Left colon (tissue), 2 donors: ENCODE measurements around the gene RNASE11. TPM values are rescaled to one million over a fixed set of nuclear protein-coding genes. Genes with fewer than 3 reads are reported as not detected.
"Not testable (repeated sequence)": the region's sequence is repeated elsewhere in the genome, so short reads cannot be mapped to it uniquely, and the experiment has no call there.

Source experiments
- ATAC-seq: fragments of 200-7000 bp; cut with Tn5 transposase; one replicate; pipeline ENCODE4 v1.9.1; 2020; ENCODE audit warnings: mild to moderate bottlenecking, moderate library complexity
- DNase-seq, 2 donors: peaks; one replicate each; pipeline ENCODE4 v3.0.0-alpha.2; 2020
- intact Hi-C, 2 donors: fragments of 100-400 bp; cut with DNase I in 1 of 2; cut with micrococcal nuclease in 1 of 2; formaldehyde crosslinking; loops; one replicate each; pipeline versions ENCODE4 v1.11.2 to v1.14.0; 2022; cut with DNase I, micrococcal nuclease
- total RNA-seq, 2 donors: library from RNA; stranded (reverse); fragmentation: NEBNext Ultra II Directional; extraction: Animal tissue kit (Norgen Biotek cat#: 25700); gene quantifications; one replicate each; pipeline ENCODE4 v1.2.1, GENCODE V29; 2021
- donor health status: DM: no; HTN: no; CAD: no.
- donor health status: DM: yes; HTN: yes; CAD: no.

The RNASE11 gene
- total RNA-seq, 2 donors from 2014 or later: not detected

DNA sequence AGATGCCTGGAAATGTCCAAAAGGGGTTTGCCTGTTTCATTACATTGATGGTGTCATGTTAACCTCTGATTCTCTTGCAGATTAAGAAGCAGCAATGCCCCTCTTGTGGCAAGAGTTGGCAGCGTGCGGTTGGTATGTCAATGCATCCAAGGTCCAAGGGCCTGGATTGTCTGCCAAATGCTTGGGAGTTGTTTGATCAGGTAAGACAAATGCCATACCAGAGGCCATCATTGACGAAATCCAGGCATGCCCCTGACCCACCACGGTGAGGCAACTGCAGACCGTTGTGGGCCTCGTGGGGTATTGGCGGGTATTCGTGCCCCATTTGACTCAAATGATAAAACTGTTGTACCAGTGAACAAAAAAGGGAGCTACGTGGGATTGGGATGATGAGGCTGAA lies 14.8 kb upstream of the RNASE11 start:
- intact Hi-C loops: loop anchor here in 1 of 2 donors (10.0 kb wide), 1 partner anchor 188 kb away; the partner anchor contains the start of gene TEP1
- no peak for ATAC-seq
- no peak for DNase-seq

DNA sequence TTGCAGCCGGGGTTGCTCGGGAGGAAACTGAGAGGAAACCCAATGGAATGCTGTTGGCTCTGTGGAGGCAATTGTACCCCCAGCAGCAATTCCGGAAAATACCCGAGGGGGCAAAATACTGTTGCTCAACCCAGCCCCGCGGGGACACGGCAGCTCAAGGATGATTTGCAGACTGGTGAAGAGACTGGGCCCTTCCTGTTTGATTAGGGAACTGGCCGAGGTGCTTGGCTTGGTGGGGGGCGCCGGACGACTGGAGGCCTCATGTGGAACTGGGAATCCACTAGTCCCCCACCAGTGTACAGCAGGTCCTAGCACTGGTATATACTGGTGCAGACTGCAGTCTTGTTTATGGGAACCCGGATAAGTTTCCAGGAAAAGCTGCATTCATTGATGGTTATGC lies 13.7 kb upstream of the RNASE11 start:
- intact Hi-C loops: loop anchor here in 1 of 2 donors (10.0 kb wide), 1 partner anchor 187 kb away; the partner anchor contains the start of gene TEP1
- no peak for DNase-seq
- ATAC-seq: no peak

DNA sequence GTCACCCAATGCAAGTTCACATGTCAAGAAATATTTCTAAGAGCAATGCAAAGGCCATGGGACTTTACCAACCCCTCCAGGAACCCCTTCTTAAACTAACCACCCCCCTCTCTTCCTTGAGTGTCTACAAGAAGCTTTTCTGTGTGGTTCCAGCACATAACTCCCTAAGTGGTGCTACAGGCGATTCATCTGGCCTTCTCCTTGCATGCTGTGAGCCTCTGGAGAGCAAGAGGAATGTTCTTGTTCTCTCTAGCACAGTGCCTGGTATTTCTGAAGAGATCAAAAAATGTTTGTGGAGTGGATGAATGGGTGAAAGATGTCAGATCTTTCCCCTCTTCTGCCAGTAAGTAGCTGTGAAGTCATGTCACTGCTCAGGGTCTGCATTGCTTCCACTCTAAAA lies 9.3 kb upstream of the RNASE11 start:
- ATAC-seq: no peak
- intact Hi-C loops: no loop called here
- DNase-seq: no peak

DNA sequence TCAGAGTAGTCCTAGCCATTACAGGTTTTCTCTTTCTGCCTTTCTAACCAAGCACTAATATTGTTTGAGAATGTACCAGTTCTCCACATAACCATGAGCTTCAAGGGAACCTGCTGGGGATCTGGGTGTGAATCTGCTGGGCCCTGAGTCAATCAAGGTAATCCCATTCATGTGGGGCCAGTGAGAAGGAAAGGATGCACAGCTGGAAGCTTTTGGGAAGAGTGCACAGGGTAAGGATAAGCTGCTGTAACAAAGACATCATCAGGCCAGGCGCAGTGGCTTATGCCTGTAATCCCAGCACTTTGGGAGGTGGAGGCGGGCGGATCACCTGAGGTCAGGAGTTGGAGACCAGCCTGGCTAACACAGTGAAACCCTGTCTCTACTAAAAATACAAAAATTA lies 7.9 kb upstream of the RNASE11 start:
- DNase-seq, ATAC-seq, intact Hi-C loops: not testable (repeated sequence)

DNA sequence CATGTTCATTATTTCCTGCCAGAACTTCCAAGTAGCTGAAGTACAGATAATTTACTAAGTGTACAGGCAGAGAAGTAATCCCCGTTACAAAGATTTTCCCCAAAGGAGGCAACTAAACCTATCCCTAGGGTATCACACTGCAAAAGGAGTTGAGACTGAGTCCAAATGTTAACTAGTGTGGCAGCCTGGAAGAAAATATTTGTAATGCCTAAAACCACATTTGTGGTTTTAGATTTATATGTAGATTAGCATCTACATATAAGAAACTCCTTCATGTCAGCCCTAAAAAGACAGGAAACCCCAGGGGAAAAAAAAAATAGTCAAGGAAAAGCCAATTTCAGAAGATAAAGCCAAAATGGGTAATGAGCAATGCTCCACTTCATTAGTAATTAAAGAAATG lies 4.8 kb upstream of the RNASE11 start:
- intact Hi-C loops: no loop called here
- ATAC-seq (no peak), DNase-seq (no peak)

DNA sequence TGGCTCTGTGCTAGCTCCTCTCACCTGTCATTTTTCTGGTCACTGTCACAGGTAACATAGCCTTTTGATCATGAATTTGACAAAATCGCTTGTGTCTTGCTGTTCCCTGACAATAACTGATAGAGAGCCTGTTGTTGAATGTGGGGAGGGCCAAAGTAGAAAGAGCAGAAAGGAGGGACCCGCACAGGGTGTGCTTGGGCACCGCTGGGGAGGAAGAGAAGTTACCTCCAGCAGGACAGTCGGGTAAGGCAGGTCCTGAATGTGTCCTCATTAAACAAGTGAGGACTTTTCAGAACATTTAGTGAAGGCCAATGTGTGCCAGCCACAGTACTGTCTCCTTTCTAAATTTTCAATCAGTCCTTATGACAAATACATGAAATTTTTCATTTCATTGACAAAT lies 3.4 kb upstream of the RNASE11 start, which contains the start of gene RNASE12:
Gene RNASE12, minus strand, starts transcription at position 142 of the 400 bp plus-strand sequence. CDS start 653 bp downstream, outside the sequence.
- intact Hi-C loops: no loop called here
- ATAC-seq: no peak
- DNase-seq: no peak

DNA sequence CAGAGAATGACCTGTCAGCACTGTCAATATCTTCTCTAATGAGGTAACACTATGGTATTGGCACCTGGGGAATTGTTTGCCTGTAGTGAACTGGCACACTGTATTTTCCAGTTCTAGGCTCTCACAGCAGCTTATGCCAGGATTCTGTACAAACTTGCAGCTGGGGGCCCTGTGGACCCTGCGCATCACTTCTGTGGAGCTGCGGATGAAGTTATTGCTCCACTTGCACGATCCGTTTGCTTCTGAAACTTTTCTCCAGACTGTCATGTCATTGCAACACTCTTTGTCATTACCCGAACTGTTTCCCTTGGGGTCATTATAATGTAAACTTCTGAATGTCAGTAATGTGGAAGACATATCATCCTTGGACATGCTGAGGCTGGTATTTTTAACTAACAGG lies 3.9 kb downstream of the RNASE11 start:
- no peak for ATAC-seq
- intact Hi-C loops: no loop called here

DNA sequence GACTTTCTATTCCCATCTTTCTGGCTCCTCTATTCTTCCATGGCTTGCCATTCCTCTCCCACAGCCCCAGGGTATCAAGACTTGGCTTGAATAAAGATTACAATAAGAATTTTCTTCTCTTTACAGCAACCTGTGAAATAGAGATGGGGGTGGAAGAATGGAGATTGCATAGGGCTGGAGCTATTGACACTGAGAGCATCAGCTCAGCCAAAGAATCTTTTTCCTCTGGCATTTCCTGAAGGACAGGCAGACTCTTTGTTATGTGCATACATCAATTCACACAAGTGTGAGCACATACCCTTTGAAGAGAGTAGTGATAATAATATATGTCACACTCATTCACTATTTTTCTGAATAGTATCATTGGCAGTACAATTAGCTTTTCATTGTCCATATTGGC lies 4.7 kb downstream of the RNASE11 start:
- intact Hi-C loops: no loop called here

More for the DNA sequence above, 3.9 kb downstream of the RNASE11 start:
- no peak for DNase-seq

DNA sequence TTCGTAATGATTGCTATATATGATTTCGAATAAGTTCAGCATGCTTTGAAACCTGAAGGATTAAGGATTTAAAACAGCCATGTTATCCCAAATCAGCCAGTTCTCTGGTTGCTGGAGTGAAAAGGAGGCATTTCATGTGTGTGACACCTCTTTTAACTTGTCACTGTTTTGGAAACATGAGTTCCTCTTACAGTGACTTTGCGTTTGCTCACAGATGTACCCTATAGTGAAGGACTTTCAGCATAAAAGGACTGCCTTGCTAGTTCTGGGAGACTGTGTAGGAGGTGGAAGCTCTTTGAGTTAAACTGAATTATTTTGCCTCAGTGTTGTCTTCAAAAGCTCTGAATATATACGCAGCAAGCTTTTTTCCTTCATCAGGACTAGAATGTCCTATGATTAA lies 7.6 kb downstream of the RNASE11 start:
- ATAC-seq (no peak), DNase-seq (no peak)
- intact Hi-C loops: no loop called here

More for the DNA sequence above, 4.7 kb downstream of the RNASE11 start:
- ATAC-seq (no peak), DNase-seq (no peak)

DNA sequence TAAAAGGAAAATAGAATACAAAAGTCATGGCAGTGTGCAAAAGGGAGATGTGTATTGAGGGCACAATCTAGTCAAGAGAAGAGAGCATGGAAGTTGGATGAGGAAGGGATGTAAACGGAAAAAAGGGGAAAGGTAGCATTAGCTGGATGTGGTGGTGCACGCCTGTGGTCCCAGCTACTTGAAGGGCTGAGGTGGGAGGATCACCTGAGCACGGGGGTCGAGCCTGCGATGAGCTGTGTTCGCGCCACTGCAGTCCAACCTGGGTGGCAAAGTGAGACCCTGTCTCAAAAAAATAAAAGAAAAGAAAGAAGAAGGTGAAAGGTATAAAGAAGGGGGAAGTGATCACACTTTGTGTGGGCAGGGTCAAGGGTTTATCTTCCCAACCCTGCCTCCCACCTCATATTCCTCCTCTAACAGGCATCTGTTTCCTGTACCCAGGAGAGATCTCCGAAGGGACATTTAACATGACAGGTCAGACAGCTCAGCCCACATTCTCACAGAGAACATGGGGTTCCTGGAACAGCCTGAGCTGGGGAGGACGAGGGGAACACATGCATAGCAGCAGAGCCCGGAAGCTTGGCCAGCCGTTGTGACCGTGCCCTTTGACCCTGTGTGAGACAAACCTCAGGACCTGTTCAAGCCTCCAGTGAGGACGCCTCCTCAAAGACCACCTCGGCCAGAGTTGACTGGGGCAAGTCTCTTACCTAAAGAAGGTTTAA lies 8.9 kb downstream of the RNASE11 start:
- ATAC-seq (no peak), DNase-seq (no peak)
- intact Hi-C loops: no loop called here

DNA sequence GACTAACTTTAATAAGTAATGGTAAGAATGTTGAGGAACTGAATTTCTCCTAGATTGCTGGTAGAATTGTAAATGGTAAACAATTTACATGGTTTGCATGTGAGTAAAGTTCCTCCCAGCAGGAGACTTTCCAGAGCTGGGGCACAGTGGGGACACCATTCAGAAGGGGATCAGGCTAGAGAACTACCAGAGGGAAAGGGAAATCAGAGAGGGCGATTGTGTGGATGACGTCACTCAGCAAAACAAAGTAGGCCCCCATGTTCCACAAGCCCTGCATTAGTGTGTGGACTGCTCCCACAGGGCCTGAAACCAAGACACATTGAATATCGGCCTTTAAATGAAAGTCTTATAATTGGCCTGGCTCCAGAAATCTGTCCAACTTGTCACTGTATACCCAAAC lies 9.5 kb downstream of the RNASE11 start:
- intact Hi-C loops: no loop called here
- ATAC-seq (no peak), DNase-seq (no peak)

DNA sequence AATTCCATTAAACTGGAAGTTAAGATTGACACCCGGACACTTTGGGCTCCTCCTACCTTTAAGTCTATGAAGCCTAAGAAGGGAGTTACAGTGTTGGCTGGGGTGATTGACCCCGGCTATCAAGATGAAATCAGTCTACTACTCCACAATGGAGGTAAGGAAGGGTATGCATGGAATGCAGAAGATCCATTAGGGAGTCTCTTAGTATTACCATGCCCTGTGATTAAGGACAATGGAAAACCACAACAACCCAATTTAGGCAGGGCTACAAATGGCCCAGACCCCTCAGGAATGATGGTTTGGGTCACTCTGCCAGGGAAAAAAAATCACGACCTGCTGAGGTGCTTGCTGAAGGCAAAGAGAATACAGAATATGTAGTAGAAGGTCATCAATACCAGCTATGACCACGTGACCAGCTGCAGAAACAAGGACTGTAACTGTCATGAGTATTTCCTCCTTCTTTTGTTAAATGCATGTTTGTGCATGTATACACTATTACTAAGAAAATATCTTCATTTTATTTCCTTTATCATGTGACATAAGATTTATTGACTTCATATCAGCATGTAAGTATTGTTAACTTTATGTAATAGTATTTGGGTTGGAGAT lies 15.3 kb downstream of the RNASE11 start:
- DNase-seq, ATAC-seq, intact Hi-C loops: not testable (repeated sequence)

DNA sequence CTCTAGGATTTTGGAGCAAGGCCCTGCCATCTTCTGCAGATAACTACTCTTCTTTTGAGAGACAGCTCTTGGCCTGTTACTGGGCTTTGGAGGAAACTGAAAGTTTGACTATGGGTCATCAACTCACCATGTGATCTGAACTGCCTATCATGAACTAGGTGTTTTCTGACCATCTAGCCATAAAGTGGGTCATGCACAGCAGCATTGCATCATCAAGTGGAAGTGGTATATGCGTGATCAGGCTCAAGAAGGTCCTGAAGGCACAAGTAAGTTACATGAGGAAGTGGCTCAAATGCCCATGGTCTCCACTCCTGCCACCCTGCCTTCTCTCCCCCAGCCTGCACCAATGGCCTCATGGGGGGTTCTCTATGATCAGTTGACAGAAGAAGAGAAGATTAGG lies 17.1 kb downstream of the RNASE11 start:
- intact Hi-C loops, ATAC-seq, DNase-seq: not testable (repeated sequence)

DNA sequence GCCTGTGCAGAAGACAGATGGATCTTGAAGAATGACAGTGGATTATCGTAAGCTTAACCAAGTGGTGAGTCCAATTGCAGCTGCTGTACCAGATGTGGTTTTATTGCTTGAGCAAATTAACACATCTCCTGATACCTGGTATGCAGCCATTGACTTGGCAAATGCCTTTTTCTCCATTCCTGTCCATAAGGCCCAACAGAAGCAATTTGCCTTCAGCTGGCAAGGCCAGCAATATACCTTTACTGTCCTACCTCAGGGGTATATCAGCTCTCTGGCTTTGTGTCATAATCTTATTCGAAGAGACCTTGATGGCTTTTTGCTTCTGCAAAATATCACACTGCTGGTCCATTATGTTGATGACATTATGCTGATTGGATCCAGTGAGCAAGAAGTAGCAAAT lies 17.9 kb downstream of the RNASE11 start:
- intact Hi-C loops, DNase-seq, ATAC-seq: not testable (repeated sequence)

DNA sequence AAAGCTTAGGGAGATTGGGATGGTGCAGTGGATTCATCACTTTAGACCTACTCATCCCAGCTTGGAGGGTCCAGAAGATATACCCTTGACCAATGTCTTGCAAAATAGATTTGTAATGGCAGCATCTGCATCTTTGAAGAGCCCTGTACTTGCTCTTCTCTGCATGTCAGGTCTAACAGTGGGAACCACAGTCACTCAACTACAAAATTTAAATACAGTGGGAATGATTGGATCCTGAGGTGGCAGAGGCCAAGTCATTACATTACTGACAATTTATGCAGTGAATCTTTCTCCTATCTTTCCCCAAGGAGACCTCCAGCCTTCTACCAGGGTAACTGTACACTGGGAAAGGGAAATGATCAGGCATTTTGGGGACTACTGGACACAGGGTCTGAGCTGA lies 18.7 kb downstream of the RNASE11 start:
- ATAC-seq (no peak), DNase-seq (no peak)
- intact Hi-C loops: no loop called here

DNA sequence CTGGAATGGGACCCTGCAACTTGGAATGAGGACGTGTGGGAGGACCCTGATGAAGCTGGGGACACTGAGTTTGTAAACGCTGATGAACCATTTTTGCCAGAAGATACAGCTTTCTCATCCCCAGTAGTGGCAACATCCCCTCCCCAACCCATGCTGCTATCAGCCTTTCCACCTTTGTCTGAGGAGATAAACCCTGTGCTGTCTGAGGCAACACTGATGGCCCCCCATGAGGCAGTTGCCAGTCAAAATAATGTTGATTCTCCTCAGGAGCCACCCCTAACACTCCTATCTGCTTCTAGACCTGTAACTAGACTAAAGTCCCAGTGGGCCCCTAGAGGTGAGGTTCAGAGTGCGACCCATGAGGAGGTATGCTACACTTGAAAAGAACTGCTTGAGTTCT lies 19.4 kb downstream of the RNASE11 start:
- ATAC-seq (no peak), DNase-seq (no peak)
- intact Hi-C loops: no loop called here

DNA sequence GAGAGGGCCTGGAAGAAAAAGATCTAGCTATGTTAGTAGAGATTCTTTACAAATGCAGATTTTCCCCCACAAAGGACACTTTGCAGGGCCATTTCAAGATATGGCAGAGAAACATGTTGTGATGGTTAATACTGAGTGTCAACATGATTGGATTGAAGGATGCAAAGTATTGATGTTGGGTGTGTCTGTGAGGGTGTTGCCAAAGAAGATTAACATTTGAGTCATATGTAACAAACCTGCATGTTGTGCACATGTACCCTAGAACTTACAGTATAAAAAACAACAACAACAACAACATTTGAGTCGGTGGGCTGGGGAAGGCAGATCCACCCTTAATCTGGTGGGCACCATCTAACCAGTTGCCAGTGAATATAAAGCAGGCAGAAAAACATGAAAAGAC lies 20.6 kb downstream of the RNASE11 start:
- DNase-seq, intact Hi-C loops, ATAC-seq: not testable (repeated sequence)

DNA sequence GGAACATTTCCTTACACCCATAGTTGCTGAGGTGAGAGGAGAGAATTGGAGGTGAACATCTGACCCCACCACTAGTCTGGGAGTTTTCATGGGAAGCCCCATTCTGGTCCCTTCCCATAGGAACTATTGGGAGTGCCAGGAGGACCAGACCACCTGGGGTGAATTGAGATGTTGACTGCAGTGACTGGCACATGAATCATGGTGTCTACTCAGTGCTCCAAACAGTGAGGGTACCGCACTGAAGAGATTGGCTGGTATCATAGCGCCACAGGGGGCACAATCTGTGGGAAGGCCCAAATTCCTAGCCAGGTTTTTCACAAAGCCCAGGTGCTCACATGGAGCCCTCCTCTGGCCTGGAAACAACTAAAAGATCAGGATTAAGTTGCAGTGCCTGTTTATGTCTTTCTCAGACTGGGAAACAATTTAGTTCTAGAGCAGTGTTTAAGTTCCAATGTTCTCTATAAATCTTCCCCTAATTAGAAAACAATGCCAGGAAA lies 23.3 kb downstream of the RNASE11 start:
- intact Hi-C loops: no loop called here
- DNase-seq (no peak), ATAC-seq (no peak)

DNA sequence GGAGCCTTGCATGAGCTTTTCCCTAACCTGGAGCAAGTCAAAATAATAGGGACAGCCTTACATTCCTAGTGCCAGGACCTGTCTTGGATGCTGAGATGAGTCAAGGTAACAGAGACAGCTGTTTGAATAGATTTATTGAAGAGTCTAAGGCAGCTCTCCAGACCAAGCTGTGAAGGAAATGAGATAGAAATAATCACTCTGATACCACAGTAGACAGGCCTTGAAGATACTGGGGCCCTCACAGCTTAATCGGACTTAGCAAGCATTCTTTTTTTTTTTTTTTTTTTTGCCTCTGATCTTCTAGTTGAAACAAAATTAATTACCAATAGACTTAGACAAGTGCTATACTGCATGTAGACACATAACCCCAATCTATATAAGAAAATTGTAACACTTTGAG lies 23.8 kb downstream of the RNASE11 start:
- intact Hi-C loops: no loop called here
- ATAC-seq (no peak), DNase-seq (no peak)

DNA sequence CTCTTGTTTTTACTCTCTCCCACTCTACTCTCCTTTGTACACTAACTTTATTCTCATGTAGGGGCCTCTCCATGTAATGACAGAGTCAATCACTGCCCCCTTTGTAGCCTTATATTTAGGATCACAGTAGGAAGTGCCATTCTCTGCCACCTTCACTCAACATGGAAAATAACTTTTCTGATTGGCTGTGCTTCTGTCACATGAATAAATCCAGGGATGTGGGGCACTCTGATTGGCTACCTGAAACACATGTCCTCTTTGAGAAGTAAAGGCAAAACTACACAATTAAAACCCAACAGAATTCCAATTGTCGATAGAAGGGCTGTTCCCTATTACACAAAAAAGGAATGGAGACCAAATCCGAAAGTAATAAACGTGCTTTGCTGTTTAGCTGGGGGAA lies 26.8 kb downstream of the RNASE11 start, which contains the start of gene RNASE9:
Gene RNASE9, minus strand, starts transcription at position 87 of the 400 bp plus-strand sequence.
- DNase-seq (no peak), ATAC-seq (no peak)
- intact Hi-C loops: no loop called here
